ENCODE data around the gene TMEM225B.

DNA sequence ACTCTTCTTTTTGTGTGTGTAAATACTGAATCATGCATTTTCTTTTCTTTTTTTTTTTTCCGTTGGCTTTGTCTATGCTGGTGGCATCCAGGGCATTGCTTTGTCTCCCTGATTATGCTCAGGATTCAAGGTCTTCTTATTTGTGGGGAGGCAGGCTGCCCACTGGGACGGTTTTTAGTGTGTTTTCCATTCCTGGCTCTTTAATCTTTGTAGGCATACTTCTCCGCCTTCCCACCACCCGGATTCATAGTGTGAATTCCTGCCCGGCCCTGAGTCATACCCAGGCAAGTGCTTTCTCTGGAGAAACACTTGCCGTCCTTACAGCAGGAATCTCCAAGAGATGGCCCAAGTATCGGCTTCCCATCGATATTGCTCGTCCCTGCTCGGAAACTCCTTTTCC lies 34.4 kb upstream of the TMEM225B start:
- TF ChIP-seq, protein P1, sequence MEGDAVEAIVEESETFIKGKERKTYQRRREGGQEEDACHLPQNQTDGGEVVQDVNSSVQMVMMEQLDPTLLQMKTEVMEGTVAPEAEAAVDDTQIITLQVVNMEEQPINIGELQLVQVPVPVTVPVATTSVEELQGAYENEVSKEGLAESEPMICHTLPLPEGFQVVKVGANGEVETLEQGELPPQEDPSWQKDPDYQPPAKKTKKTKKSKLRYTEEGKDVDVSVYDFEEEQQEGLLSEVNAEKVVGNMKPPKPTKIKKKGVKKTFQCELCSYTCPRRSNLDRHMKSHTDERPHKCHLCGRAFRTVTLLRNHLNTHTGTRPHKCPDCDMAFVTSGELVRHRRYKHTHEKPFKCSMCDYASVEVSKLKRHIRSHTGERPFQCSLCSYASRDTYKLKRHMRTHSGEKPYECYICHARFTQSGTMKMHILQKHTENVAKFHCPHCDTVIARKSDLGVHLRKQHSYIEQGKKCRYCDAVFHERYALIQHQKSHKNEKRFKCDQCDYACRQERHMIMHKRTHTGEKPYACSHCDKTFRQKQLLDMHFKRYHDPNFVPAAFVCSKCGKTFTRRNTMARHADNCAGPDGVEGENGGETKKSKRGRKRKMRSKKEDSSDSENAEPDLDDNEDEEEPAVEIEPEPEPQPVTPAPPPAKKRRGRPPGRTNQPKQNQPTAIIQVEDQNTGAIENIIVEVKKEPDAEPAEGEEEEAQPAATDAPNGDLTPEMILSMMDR (IDR thresholded peaks at IDR 0.05) = no peak
- no peak for TF ChIP-seq EZH2 (IDR thresholded peaks at IDR 0.05; ENCODE audit: borderline replicate concordance, insufficient read depth, low read depth, low read length, poor library complexity, severe bottlenecking)

Measured in B cell (primary cell).